Memory B cell (primary cell): ENCODE measurements around the gene ZMYND10.
A peak's percentile ranks its signal among the peaks of the same experiment; 100 is the strongest.

Experiments
- ATAC-seq: fragments of 150-1000 bp; cut with Tn5 transposase; 2 replicates; pipeline ENCODE4 v1.10.0; 2021; ENCODE audit warnings: low read depth, mild to moderate bottlenecking, moderate library complexity
- DNase-seq, 2 donors: peaks; one replicate each; pipeline ENCODE4 v3.0.0; 2022; ENCODE audit warnings: low spot score in 2 of 2
- H3K27ac Mint-ChIP-seq: one replicate; pipeline ENCODE4 v1.8.0; 2022; ENCODE audit warnings: mild to moderate bottlenecking, moderate library complexity, mixed read lengths
- H3K27me3 Mint-ChIP-seq: one replicate; pipeline ENCODE4 v1.8.0; 2022; ENCODE audit warnings: mixed read lengths
- H3K36me3 Mint-ChIP-seq: one replicate; pipeline ENCODE4 v1.8.0; 2022; ENCODE audit warnings: mild to moderate bottlenecking, mixed read lengths
- H3K4me1 Mint-ChIP-seq: one replicate; pipeline ENCODE4 v1.8.0; 2022; ENCODE audit warnings: mixed read lengths
- H3K4me3 Mint-ChIP-seq: one replicate; pipeline ENCODE4 v1.8.0; 2022; ENCODE audit warnings: mild to moderate bottlenecking, moderate library complexity, mixed read lengths
- H3K9me3 Mint-ChIP-seq: one replicate; pipeline ENCODE4 v1.8.0; 2022; ENCODE audit warnings: mixed read lengths

The ZMYND10 gene

GRCh38 chr3:50345586-50346234, at the start of gene ZMYND10:
Gene ZMYND10, minus strand, starts transcription at chr3:50345732. Its CDS starts 153 bp downstream, at chr3:50345579.
- Mint-ChIP-seq H3K27me3 (no peaks in the 10 kb centered on the region), H3K9me3 (no peaks in the 10 kb centered on the region), H3K27ac (no peak within 1 kb of the TSS)

GRCh38 chr3:50393061-50393460, 47.5 kb upstream of the ZMYND10 start:
- H3K27ac Mint-ChIP-seq, result no peak overlapping the region
- no peak for ATAC-seq

More at GRCh38 chr3:50345586-50346234, at the start of gene ZMYND10:
- ATAC-seq, result peak; percentile 50
- peak; percentile 74 to 76 for DNase-seq
- peaks cover 36% of the 10 kb centered on the region for H3K4me1 Mint-ChIP-seq
- peak within 1 kb of the TSS; percentile 50 for H3K4me3 Mint-ChIP-seq
- no peaks in the 10 kb centered on the region for H3K36me3 Mint-ChIP-seq

GRCh38 chr3:50392101-50392715, 46.7 kb upstream of the ZMYND10 start:
- no peak for ATAC-seq
- H3K27me3 Mint-ChIP-seq, result peaks cover 5% of the 10 kb centered on the region
- no peaks in the 10 kb centered on the region for H3K4me1 Mint-ChIP-seq
- DNase-seq, result no peak
- H3K9me3 Mint-ChIP-seq, result no peaks in the 10 kb centered on the region
- no peaks in the 10 kb centered on the region for H3K36me3 Mint-ChIP-seq
- H3K27ac Mint-ChIP-seq, result no peak overlapping the region
- no peak overlapping the region for H3K4me3 Mint-ChIP-seq

More at GRCh38 chr3:50393061-50393460, 47.5 kb upstream of the ZMYND10 start:
- H3K4me1 Mint-ChIP-seq, result no peaks in the 10 kb centered on the region
- DNase-seq, result no peak
- no peaks in the 10 kb centered on the region for H3K9me3 Mint-ChIP-seq
- H3K27me3 Mint-ChIP-seq, result peaks cover 5% of the 10 kb centered on the region
- no peak overlapping the region for H3K4me3 Mint-ChIP-seq
- H3K36me3 Mint-ChIP-seq, result no peaks in the 10 kb centered on the region

GRCh38 chr3:50390508-50391224, 45.1 kb upstream of the ZMYND10 start:
- no peak for ATAC-seq
- Mint-ChIP-seq H3K27me3 (peaks cover 1% of the 10 kb centered on the region), H3K36me3 (no peaks in the 10 kb centered on the region), H3K9me3 (no peaks in the 10 kb centered on the region), H3K4me3 (no peak overlapping the region), H3K27ac (no peak overlapping the region), H3K4me1 (no peaks in the 10 kb centered on the region)
- DNase-seq, result no peak

- DNase-seq (no peak), ATAC-seq (no peak)
- Mint-ChIP-seq H3K4me1 (no peaks in the 10 kb centered on the region), H3K27me3 (peaks cover 4% of the 10 kb centered on the region), H3K9me3 (no peaks in the 10 kb centered on the region), H3K4me3 (no peak overlapping the region), H3K27ac (no peak overlapping the region), H3K36me3 (no peaks in the 10 kb centered on the region)
Measured at GRCh38 chr3:50389414-50389767, 43.9 kb upstream of the ZMYND10 start.

- ATAC-seq (no peak), DNase-seq (no peak)
- Mint-ChIP-seq H3K27me3 (peaks cover 4% of the 10 kb centered on the region), H3K4me3 (no peak overlapping the region), H3K27ac (no peak overlapping the region), H3K4me1 (no peaks in the 10 kb centered on the region), H3K9me3 (no peaks in the 10 kb centered on the region), H3K36me3 (no peaks in the 10 kb centered on the region)
Measured at GRCh38 chr3:50388720-50389413, 43.3 kb upstream of the ZMYND10 start.

GRCh38 chr3:50388016-50388719, 42.6 kb upstream of the ZMYND10 start:
- no peak overlapping the region for H3K4me3 Mint-ChIP-seq
- DNase-seq (no peak), ATAC-seq (no peak)
- H3K36me3 Mint-ChIP-seq, result no peaks in the 10 kb centered on the region
- H3K4me1 Mint-ChIP-seq, result no peaks in the 10 kb centered on the region
- H3K9me3 Mint-ChIP-seq, result no peaks in the 10 kb centered on the region
- no peak overlapping the region for H3K27ac Mint-ChIP-seq
- H3K27me3 Mint-ChIP-seq, result peaks cover 4% of the 10 kb centered on the region

GRCh38 chr3:50385754-50386153, 40.2 kb upstream of the ZMYND10 start:
- H3K27ac Mint-ChIP-seq, result no peak overlapping the region
- H3K4me3 Mint-ChIP-seq, result no peak overlapping the region
- H3K36me3 Mint-ChIP-seq, result no peaks in the 10 kb centered on the region
- no peaks in the 10 kb centered on the region for H3K9me3 Mint-ChIP-seq
- no peaks in the 10 kb centered on the region for H3K4me1 Mint-ChIP-seq
- H3K27me3 Mint-ChIP-seq, result peaks cover 4% of the 10 kb centered on the region
- ATAC-seq (no peak), DNase-seq (no peak)

- H3K36me3 Mint-ChIP-seq, result no peaks in the 10 kb centered on the region
- H3K4me3 Mint-ChIP-seq, result no peak overlapping the region
Measured at GRCh38 chr3:50383750-50384149, 38.2 kb upstream of the ZMYND10 start.

GRCh38 chr3:50382722-50383121, 37.2 kb upstream of the ZMYND10 start:
- no peaks in the 10 kb centered on the region for H3K9me3 Mint-ChIP-seq

More at GRCh38 chr3:50383750-50384149, 38.2 kb upstream of the ZMYND10 start:
- H3K27ac Mint-ChIP-seq, result no peak overlapping the region
- H3K9me3 Mint-ChIP-seq, result no peaks in the 10 kb centered on the region
- ATAC-seq (no peak), DNase-seq (no peak)
- no peaks in the 10 kb centered on the region for H3K4me1 Mint-ChIP-seq
- peaks cover 4% of the 10 kb centered on the region for H3K27me3 Mint-ChIP-seq

GRCh38 chr3:50381383-50381782, 35.9 kb upstream of the ZMYND10 start:
- Mint-ChIP-seq H3K27ac (no peak overlapping the region), H3K9me3 (no peaks in the 10 kb centered on the region), H3K4me1 (no peaks in the 10 kb centered on the region), H3K36me3 (no peaks in the 10 kb centered on the region), H3K4me3 (no peak overlapping the region), H3K27me3 (peaks cover 7% of the 10 kb centered on the region)
- DNase-seq (no peak), ATAC-seq (no peak)

More at GRCh38 chr3:50382722-50383121, 37.2 kb upstream of the ZMYND10 start:
- H3K36me3 Mint-ChIP-seq, result no peaks in the 10 kb centered on the region
- no peak overlapping the region for H3K27ac Mint-ChIP-seq
- peaks cover 7% of the 10 kb centered on the region for H3K27me3 Mint-ChIP-seq
- H3K4me1 Mint-ChIP-seq, result no peaks in the 10 kb centered on the region
- ATAC-seq (no peak), DNase-seq (no peak)
- no peak overlapping the region for H3K4me3 Mint-ChIP-seq

- DNase-seq (no peak), ATAC-seq (no peak)
- H3K9me3 Mint-ChIP-seq, result no peaks in the 10 kb centered on the region
- no peaks in the 10 kb centered on the region for H3K4me1 Mint-ChIP-seq
- H3K4me3 Mint-ChIP-seq, result no peak overlapping the region
- peaks cover 7% of the 10 kb centered on the region for H3K27me3 Mint-ChIP-seq
- no peaks in the 10 kb centered on the region for H3K36me3 Mint-ChIP-seq
- no peak overlapping the region for H3K27ac Mint-ChIP-seq
Measured at GRCh38 chr3:50380405-50381085, 35.0 kb upstream of the ZMYND10 start.

GRCh38 chr3:50378757-50379156, 33.2 kb upstream of the ZMYND10 start:
- Mint-ChIP-seq H3K27me3 (peaks cover 4% of the 10 kb centered on the region), H3K4me3 (no peak overlapping the region), H3K27ac (no peak overlapping the region), H3K4me1 (peaks cover under 1% of the 10 kb centered on the region), H3K9me3 (no peaks in the 10 kb centered on the region), H3K36me3 (no peaks in the 10 kb centered on the region)
- ATAC-seq (no peak), DNase-seq (no peak)
